Stomach (tissue), 9 donors: ENCODE data around the gene SH3TC1. TPM values are rescaled to one million over a fixed set of nuclear protein-coding genes. Genes with fewer than 3 reads are reported as not detected.

ENCODE experiments used
- DNase-seq, 2 donors: peaks; one replicate each; pipeline versions ENCODE4 v3.0.0 to v3.0.0-alpha.2; 2013 to 2019
- H3K27ac ChIP-seq, 5 donors: fragments of 200-600 bp in 4 of 5; sonication (generic) in 4 of 5; one replicate each; pipeline ENCODE4 v1.5.1; 2013 to 2019; ENCODE audit warnings: mild to moderate bottlenecking in 1 of 5, moderate library complexity in 1 of 5
- H3K27me3 ChIP-seq, 3 donors: fragments of 200-600 bp; sonication (generic); one replicate each; pipeline ENCODE4 v1.5.1; 2017 to 2019; ENCODE audit warnings: mixed run types in 1 of 3
- H3K36me3 ChIP-seq, 4 donors: fragments of 200-600 bp; sonication (generic); 1 replicate in 3 of 4; 2 replicates in 1 of 4; pipeline ENCODE4 v1.5.1; 2016 to 2019
- H3K4me1 ChIP-seq, 4 donors: fragments of 200-600 bp; sonication (generic); one replicate each; pipeline ENCODE4 v1.5.1; 2016 to 2019
- H3K4me3 ChIP-seq, 4 donors: fragments of 200-600 bp; sonication (generic) in 3 of 4; one replicate each; pipeline ENCODE4 v1.5.1; 2016 to 2019; ENCODE audit warnings: mild to moderate bottlenecking in 1 of 4
- H3K9me3 ChIP-seq, 4 donors: fragments of 200-600 bp; sonication (generic); one replicate each; pipeline ENCODE4 v1.5.1; 2016 to 2019
- EP300 ChIP-seq: sonication (generic); formaldehyde crosslinking; IDR thresholded peaks from one replicate; pipeline ENCODE4 v1.6.1; 2017; ENCODE audit warnings: antibody characterized with exemption
- POLR2A ChIP-seq, 4 donors: fragments of 450-650 bp; IDR thresholded peaks; one replicate each; pipeline ENCODE4 v1.6.1; 2016; ENCODE audit warnings: antibody characterized with exemption in 4 of 4, control low read depth in 2 of 4, mild to moderate bottlenecking in 1 of 4, moderate library complexity in 1 of 4
- POLR2AphosphoS5 ChIP-seq, 3 donors: sonication (generic); formaldehyde crosslinking; IDR thresholded peaks; one replicate each; pipeline ENCODE4 v1.6.1; 2016; ENCODE audit warnings: antibody characterized with exemption in 3 of 3
- WGBS, 5 donors: extraction: QIAGEN DNeasy Blood & Tissue Kit in 3 of 5; methylation state at CpG; one replicate each; pipeline versions ENCODE4 v1.1.5 to v1.1.7; 2013 to 2018; 5-methylcytosine and 5-hydroxymethylcytosine counted together
- intact Hi-C: fragments of 100-400 bp; cut with DNase I; formaldehyde crosslinking; loops from one replicate; pipeline ENCODE4 v1.15.1; 2023; ENCODE audit warnings: low total_unique reads
- polyA plus RNA-seq, 3 donors: library from polyadenylated mRNA; stranded (reverse); fragments of 200-250 nt; gene quantifications; one replicate each; pipeline ENCODE4 v1.2.3, GENCODE V29; 2013
- total RNA-seq, 5 donors: library from RNA; depleted of rRNA; stranded (reverse); fragments of >200 nt; gene quantifications; one replicate each; pipeline versions ENCODE4 v1.1.0 to v1.2.3, GENCODE V29; 2014 to 2016
- TF ChIP-seq, protein P1 (sequence below), 7 experiments: fragments of 450-650 bp in 4 of 7; fragments of 200-600 bp in 3 of 7; sonication (generic) in 3 of 7; IDR thresholded peaks; one replicate each; pipeline ENCODE4 v1.5.1; 2016 to 2019; ENCODE audit warnings: antibody characterized with exemption in 7 of 7, control low read depth in 2 of 7, mild to moderate bottlenecking in 1 of 7
- donor health status: healthy with polysubstance abuse.
- donor health status: Bipolar disorder and iron deficiency.
- donor health status: healthy.

The SH3TC1 gene
- total and polyA plus RNA-seq, 8 donors, result 12.0 to 96.2 (median 27.9) TPM

DNA sequence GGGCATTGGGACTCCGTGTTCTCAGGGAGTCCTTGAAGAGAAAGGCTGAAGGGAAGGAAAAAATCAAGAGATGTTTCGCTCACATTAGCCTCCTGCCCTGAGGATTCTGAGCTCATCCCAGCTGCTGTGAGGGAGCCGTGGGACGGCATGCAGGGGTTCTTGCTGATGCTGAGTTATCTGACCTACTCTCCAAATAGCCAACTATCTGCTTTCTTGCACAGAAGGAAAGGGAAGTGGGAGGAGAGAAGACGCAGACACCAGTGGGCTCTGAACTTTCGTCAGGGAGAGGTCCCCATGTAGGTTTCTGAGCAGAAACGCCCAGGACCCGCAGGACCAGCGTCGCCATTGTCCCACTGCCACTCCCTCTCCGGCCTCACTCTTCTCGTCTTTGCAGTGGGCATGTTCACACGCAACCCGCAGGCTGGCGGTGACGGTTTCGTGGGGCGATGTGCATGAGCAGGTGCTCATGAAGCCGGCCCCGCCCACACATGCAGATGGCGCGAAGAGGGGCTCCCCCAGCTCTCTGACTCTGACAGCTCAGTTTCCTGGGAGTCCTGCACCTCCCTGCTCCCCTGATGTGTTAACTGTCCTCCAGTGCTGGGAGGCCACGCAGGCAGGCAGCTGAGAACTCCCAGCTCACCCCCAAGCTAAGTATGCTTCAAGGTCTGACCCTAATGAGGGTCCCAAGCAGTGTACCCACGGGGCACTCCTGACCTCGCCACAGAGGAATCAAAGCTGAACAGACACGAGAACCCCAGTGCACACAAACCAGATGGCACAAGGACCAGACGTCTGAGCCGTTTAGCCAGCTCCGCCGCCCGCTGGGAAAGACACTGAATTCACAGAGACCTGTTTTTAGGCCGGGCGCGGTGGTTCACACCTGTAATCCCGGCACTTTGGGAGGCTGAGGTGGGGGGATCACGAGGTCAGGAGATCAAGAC, 26.8 kb upstream of the SH3TC1 start:
- no peak overlapping the region for H3K4me3 ChIP-seq
- peaks cover 0 to 14% (median 0%) of the 10 kb centered on the region in 3 donors for H3K27me3 ChIP-seq
- DNase-seq, result no peak
- intact Hi-C loops, result no loop called here
- H3K4me1 ChIP-seq, result peaks cover 0 to 10% (median 2%) of the 10 kb centered on the region in 4 donors
- peaks cover 0 to 14% (median 10%) of the 10 kb centered on the region in 4 donors for H3K9me3 ChIP-seq
- H3K36me3 ChIP-seq, result no peaks in the 10 kb centered on the region
- H3K27ac ChIP-seq, result no peak overlapping the region
- TF ChIP-seq, protein P1, sequence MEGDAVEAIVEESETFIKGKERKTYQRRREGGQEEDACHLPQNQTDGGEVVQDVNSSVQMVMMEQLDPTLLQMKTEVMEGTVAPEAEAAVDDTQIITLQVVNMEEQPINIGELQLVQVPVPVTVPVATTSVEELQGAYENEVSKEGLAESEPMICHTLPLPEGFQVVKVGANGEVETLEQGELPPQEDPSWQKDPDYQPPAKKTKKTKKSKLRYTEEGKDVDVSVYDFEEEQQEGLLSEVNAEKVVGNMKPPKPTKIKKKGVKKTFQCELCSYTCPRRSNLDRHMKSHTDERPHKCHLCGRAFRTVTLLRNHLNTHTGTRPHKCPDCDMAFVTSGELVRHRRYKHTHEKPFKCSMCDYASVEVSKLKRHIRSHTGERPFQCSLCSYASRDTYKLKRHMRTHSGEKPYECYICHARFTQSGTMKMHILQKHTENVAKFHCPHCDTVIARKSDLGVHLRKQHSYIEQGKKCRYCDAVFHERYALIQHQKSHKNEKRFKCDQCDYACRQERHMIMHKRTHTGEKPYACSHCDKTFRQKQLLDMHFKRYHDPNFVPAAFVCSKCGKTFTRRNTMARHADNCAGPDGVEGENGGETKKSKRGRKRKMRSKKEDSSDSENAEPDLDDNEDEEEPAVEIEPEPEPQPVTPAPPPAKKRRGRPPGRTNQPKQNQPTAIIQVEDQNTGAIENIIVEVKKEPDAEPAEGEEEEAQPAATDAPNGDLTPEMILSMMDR (IDR thresholded peaks at IDR 0.05), result no peak
- TF ChIP-seq POLR2AphosphoS5 (IDR thresholded peaks at IDR 0.05) (no peak), EP300 (no peak), POLR2A (IDR thresholded peaks at IDR 0.05) (no peak)
- WGBS, 5 donors, result 71 to 81% (median 76%) methylated on average over 36 of the region's 36 CpGs

DNA sequence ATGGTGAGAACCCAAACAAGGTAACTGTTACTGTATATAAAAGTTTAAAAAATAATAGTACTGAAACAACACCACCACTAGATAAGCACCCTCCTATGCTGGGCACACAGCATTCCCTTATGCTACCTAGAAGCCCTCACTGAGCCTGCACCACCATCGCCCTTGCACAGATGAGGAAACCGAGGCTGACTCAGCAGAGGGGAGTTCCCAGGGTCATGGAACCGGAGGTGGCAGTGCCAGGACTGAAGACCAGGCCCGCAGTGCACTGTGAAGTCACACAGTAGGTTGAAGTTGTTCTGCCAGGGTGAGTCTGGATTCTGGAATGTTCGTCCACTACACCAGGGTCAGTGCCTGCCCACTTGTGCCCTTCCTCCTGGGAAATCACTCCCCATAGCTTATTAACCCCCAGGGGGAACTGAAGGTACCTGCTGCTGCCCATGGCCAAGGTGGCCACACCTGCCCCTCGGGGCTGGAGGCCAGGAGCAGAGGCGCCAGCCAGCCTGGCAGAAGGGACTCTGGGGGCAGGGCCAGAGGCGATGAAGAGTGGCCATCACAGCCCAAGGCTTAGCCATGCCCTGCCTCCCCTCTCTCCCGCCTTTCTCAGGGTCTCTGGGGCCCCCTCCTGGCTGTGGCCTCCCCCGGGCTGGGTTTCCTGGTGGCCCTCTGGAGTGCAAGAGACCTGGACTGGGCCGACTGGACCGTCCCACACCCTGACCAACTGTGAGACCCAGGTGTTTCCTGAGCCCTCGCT, 25.4 kb upstream of the SH3TC1 start:
- intact Hi-C loops, result no loop called here
- Histone ChIP-seq H3K4me1 (peaks cover 0 to 4% (median 0%) of the 10 kb centered on the region in 4 donors), H3K27me3 (peaks cover 0 to 14% (median 0%) of the 10 kb centered on the region in 3 donors), H3K4me3 (no peak overlapping the region), H3K36me3 (no peaks in the 10 kb centered on the region), H3K27ac (no peak overlapping the region), H3K9me3 (peaks cover 0 to 7% (median 4%) of the 10 kb centered on the region in 4 donors)
- 67 to 76% (median 73%) methylated on average over 13 of the region's 13 CpGs for WGBS, 5 donors
- TF ChIP-seq, protein P1 (IDR thresholded peaks at IDR 0.05), result no peak
- TF ChIP-seq POLR2AphosphoS5 (IDR thresholded peaks at IDR 0.05), result no peak
- TF ChIP-seq POLR2A (IDR thresholded peaks at IDR 0.05), result no peak
- TF ChIP-seq EP300, result no peak
- DNase-seq, result no peak

DNA sequence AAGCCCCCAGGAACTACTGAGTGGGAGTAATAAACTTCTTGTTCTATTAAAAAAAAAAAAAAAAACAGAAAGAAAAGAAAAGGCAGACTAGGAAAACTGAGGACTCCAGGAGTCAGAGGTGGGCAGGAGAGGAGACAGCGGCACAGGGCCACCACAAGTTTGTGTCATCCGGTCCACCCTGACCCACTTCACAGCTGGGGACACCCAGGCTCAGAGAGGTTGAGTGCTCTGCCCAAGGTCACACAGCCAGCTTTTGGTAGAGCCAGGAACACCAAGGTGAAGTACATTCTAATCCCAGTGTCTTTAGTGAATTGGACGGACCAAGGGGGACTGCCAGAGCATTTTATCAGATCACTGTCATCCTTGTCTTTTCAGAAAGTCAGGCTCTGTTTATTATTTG, 24.1 kb upstream of the SH3TC1 start:
- no peak overlapping the region for H3K27ac ChIP-seq
- H3K9me3 ChIP-seq, result no peaks in the 10 kb centered on the region
- TF ChIP-seq POLR2AphosphoS5 (IDR thresholded peaks at IDR 0.05), result no peak
- TF ChIP-seq EP300, result no peak
- TF ChIP-seq, protein P1 (IDR thresholded peaks at IDR 0.05), result no peak
- no peak for TF ChIP-seq POLR2A (IDR thresholded peaks at IDR 0.05)
- H3K4me3 ChIP-seq, result no peak overlapping the region
- peaks cover 0 to 14% (median 0%) of the 10 kb centered on the region in 3 donors for H3K27me3 ChIP-seq
- WGBS, 5 donors, result 74 to 93% (median 82%) methylated on average over 3 of the region's 3 CpGs
- peaks cover 0 to 4% (median 2%) of the 10 kb centered on the region in 4 donors for H3K4me1 ChIP-seq
- DNase-seq, result no peak
- no peaks in the 10 kb centered on the region for H3K36me3 ChIP-seq
- intact Hi-C loops, result no loop called here

DNA sequence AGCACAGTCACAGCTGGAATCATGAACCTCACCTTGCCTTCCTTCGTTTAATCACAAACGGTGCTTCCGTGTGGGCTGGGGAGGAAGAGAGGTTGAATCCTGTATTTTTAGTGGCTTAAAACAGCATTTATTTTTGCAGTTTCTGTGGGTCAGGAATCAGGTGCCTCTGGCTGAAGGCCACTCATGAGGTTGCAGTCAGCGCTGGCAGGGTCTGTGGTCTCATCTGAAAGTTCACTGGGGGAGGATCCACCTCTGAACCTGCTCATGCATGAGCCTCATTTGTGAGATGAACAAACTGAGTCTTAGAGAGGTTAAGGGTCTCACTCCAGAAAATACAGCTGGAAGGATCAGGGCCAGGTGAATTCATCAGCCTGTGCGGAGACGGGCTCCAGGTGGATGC, 23.4 kb upstream of the SH3TC1 start:
- DNase-seq, result no peak
- TF ChIP-seq POLR2AphosphoS5 (IDR thresholded peaks at IDR 0.05), result no peak
- no peak for TF ChIP-seq POLR2A (IDR thresholded peaks at IDR 0.05)
- no peak for TF ChIP-seq EP300
- TF ChIP-seq, protein P1 (IDR thresholded peaks at IDR 0.05), result no peak
- WGBS, 5 donors, result 70 to 81% (median 72%) methylated on average over 5 to 6 of the region's 6 CpGs
- intact Hi-C loops, result no loop called here
- Histone ChIP-seq H3K4me1 (peaks cover 0 to 8% (median 2%) of the 10 kb centered on the region in 4 donors), H3K27me3 (peaks cover 0 to 14% (median 0%) of the 10 kb centered on the region in 3 donors), H3K36me3 (no peaks in the 10 kb centered on the region), H3K4me3 (no peak overlapping the region), H3K9me3 (no peaks in the 10 kb centered on the region), H3K27ac (no peak overlapping the region)
